IPS-15b (cell line): ENCODE measurements around the gene ADH5.
"Not testable (repeated sequence)": the region's sequence is repeated elsewhere in the genome, so short reads cannot be mapped to it uniquely, and the experiment has no call there.

Experiments
- H3K27me3 ChIP-seq: one replicate; pipeline ENCODE4 v1.6.1; 2013; ENCODE audit warnings: low read length; ENCODE audit not compliant: control insufficient read depth, insufficient read depth
- H3K36me3 ChIP-seq: one replicate; pipeline ENCODE4 v1.6.1; 2013; ENCODE audit warnings: low read length; ENCODE audit not compliant: control insufficient read depth, insufficient read depth
- H3K4me1 ChIP-seq: one replicate; pipeline ENCODE4 v1.6.1; 2013; ENCODE audit warnings: mild to moderate bottlenecking, low read length; ENCODE audit not compliant: control insufficient read depth, insufficient read depth
- H3K4me3 ChIP-seq: one replicate; pipeline ENCODE4 v1.5.1; 2013; ENCODE audit warnings: low read depth, low read length
- H3K9ac ChIP-seq: one replicate; pipeline ENCODE4 v1.6.1; 2013; ENCODE audit warnings: low read depth, mild to moderate bottlenecking, low read length
- H3K9me3 ChIP-seq: one replicate; pipeline ENCODE4 v1.6.1; 2013; ENCODE audit warnings: mild to moderate bottlenecking, low read length; ENCODE audit not compliant: control insufficient read depth, insufficient read depth

The ADH5 gene

GRCh38 chr4:99104153-99104552 lies 15.6 kb upstream of the ADH5 start:
- H3K9ac ChIP-seq: no peak overlapping the region
- no peak overlapping the region for H3K4me3 ChIP-seq
- H3K36me3 ChIP-seq: no peaks in the 10 kb centered on the region
- H3K9me3 ChIP-seq: no peaks in the 10 kb centered on the region
- no peaks in the 10 kb centered on the region for H3K27me3 ChIP-seq
- peaks cover 5% of the 10 kb centered on the region for H3K4me1 ChIP-seq

- H3K36me3 ChIP-seq: no peaks in the 10 kb centered on the region
These were observed 14.6 kb upstream of the ADH5 start for GRCh38 chr4:99103166-99103565.

GRCh38 chr4:99102634-99103033 lies 14.0 kb upstream of the ADH5 start:
- Histone ChIP-seq H3K4me3 (no peak overlapping the region), H3K9ac (no peak overlapping the region), H3K4me1 (peaks cover 2% of the 10 kb centered on the region), H3K27me3 (no peaks in the 10 kb centered on the region), H3K9me3 (no peaks in the 10 kb centered on the region), H3K36me3 (no peaks in the 10 kb centered on the region)

More at GRCh38 chr4:99103166-99103565, 14.6 kb upstream of the ADH5 start:
- H3K4me1 ChIP-seq: peaks cover 5% of the 10 kb centered on the region
- H3K27me3 ChIP-seq: no peaks in the 10 kb centered on the region
- no peak overlapping the region for H3K4me3 ChIP-seq
- no peaks in the 10 kb centered on the region for H3K9me3 ChIP-seq
- no peak overlapping the region for H3K9ac ChIP-seq

- Histone ChIP-seq H3K4me3 (no peak overlapping the region), H3K4me1 (no peaks in the 10 kb centered on the region), H3K9me3 (no peaks in the 10 kb centered on the region), H3K9ac (no peak overlapping the region), H3K27me3 (no peaks in the 10 kb centered on the region), H3K36me3 (no peaks in the 10 kb centered on the region)
These were observed 12.3 kb upstream of the ADH5 start for GRCh38 chr4:99100876-99101275.

GRCh38 chr4:99099814-99100213 lies 11.2 kb upstream of the ADH5 start:
- H3K9ac ChIP-seq, H3K9me3 ChIP-seq, H3K27me3 ChIP-seq, H3K36me3 ChIP-seq, H3K4me3 ChIP-seq, H3K4me1 ChIP-seq: not testable (repeated sequence)

- Histone ChIP-seq H3K9ac (no peak overlapping the region), H3K4me3 (no peak overlapping the region), H3K9me3 (no peaks in the 10 kb centered on the region), H3K36me3 (no peaks in the 10 kb centered on the region), H3K4me1 (no peaks in the 10 kb centered on the region), H3K27me3 (no peaks in the 10 kb centered on the region)
These were observed 10.7 kb upstream of the ADH5 start for GRCh38 chr4:99099311-99099710.

GRCh38 chr4:99091841-99092240 lies 3.3 kb upstream of the ADH5 start:
- H3K9ac ChIP-seq, H3K9me3 ChIP-seq, H3K4me1 ChIP-seq, H3K27me3 ChIP-seq, H3K36me3 ChIP-seq, H3K4me3 ChIP-seq: not testable (repeated sequence)

GRCh38 chr4:99091216-99091575 lies 2.6 kb upstream of the ADH5 start:
- Histone ChIP-seq H3K9me3 (no peaks in the 10 kb centered on the region), H3K9ac (no peak overlapping the region), H3K4me3 (no peak overlapping the region), H3K36me3 (no peaks in the 10 kb centered on the region), H3K4me1 (peaks cover 8% of the 10 kb centered on the region), H3K27me3 (no peaks in the 10 kb centered on the region)

- Histone ChIP-seq H3K27me3 (no peaks in the 10 kb centered on the region), H3K9ac (no peak overlapping the region), H3K36me3 (peaks cover under 1% of the 10 kb centered on the region), H3K9me3 (no peaks in the 10 kb centered on the region), H3K4me3 (peak overlapping the region; percentile 98), H3K4me1 (peaks cover 8% of the 10 kb centered on the region)
These were observed 2.1 kb upstream of the ADH5 start for GRCh38 chr4:99090481-99091215.

GRCh38 chr4:99088023-99088449 lies 552 bp downstream of the ADH5 start:
- no peaks in the 10 kb centered on the region for H3K27me3 ChIP-seq
- H3K4me3 ChIP-seq: peak overlapping the region; percentile 98
- H3K9me3 ChIP-seq: no peaks in the 10 kb centered on the region
- H3K4me1 ChIP-seq: peaks cover 8% of the 10 kb centered on the region
- H3K36me3 ChIP-seq: peaks cover 9% of the 10 kb centered on the region
- peak overlapping the region; percentile 82 for H3K9ac ChIP-seq

- Histone ChIP-seq H3K4me3 (no peak overlapping the region), H3K9ac (no peak overlapping the region), H3K9me3 (no peaks in the 10 kb centered on the region), H3K36me3 (peaks cover 17% of the 10 kb centered on the region), H3K4me1 (peaks cover 3% of the 10 kb centered on the region), H3K27me3 (no peaks in the 10 kb centered on the region)
These were observed 4.0 kb downstream of the ADH5 start for GRCh38 chr4:99084595-99084994.

GRCh38 chr4:99082192-99082591 lies 6.4 kb downstream of the ADH5 start:
- Histone ChIP-seq H3K4me1 (peaks cover 3% of the 10 kb centered on the region), H3K27me3 (no peaks in the 10 kb centered on the region), H3K9ac (no peak overlapping the region), H3K4me3 (no peak overlapping the region), H3K9me3 (no peaks in the 10 kb centered on the region), H3K36me3 (peaks cover 22% of the 10 kb centered on the region)
